GM18526 (cell line): ENCODE measurements around the gene SPATA25.

Experiments used
- POLR2A ChIP-seq: IDR thresholded peaks from 3 replicates; pipeline ENCODE4 v1.6.1; 2011; ENCODE audit not compliant: insufficient read length; ENCODE audit errors: extremely low read depth

SPATA25 gene

GRCh38 chr20:45890077-45890984 lies 2.9 kb upstream of the SPATA25 start:
- TF ChIP-seq POLR2A: peak; percentile 14

GRCh38 chr20:45888681-45889080 lies 1.3 kb upstream of the SPATA25 start:
- TF ChIP-seq POLR2A: no peak

- TF ChIP-seq POLR2A: no peak
Observed at GRCh38 chr20:45886590-45887345, 654 bp downstream of the SPATA25 start.

- TF ChIP-seq POLR2A: no peak
Observed at GRCh38 chr20:45883100-45883469, 4.3 kb downstream of the SPATA25 start.

GRCh38 chr20:45882469-45883099 lies 4.8 kb downstream of the SPATA25 start:
- TF ChIP-seq POLR2A: no peak

- TF ChIP-seq POLR2A: peak; percentile 91
Observed at GRCh38 chr20:45880988-45881788, 6.2 kb downstream of the SPATA25 start, which contains the start of gene ZSWIM1. Gene ZSWIM1, plus strand, starts transcription at chr20:45881227. Its CDS starts 1,366 bp downstream, at chr20:45882593.

GRCh38 chr20:45878076-45878761 lies 9.2 kb downstream of the SPATA25 start:
- no peak for TF ChIP-seq POLR2A

GRCh38 chr20:45874576-45874975 lies 12.8 kb downstream of the SPATA25 start:
- TF ChIP-seq POLR2A: no peak

- no peak for TF ChIP-seq POLR2A
Observed at GRCh38 chr20:45873409-45874103, 13.9 kb downstream of the SPATA25 start.

GRCh38 chr20:45872626-45873025 lies 14.8 kb downstream of the SPATA25 start:
- no peak for TF ChIP-seq POLR2A

- TF ChIP-seq POLR2A: no peak
Observed at GRCh38 chr20:45867819-45868176, 19.6 kb downstream of the SPATA25 start.

GRCh38 chr20:45867136-45867818 lies 20.1 kb downstream of the SPATA25 start:
- no peak for TF ChIP-seq POLR2A

- no peak for TF ChIP-seq POLR2A
Observed at GRCh38 chr20:45866454-45866853, 21.0 kb downstream of the SPATA25 start.
